GM18498 (cell line): ENCODE results near the gene VWF.
"Not testable (repeated sequence)": the region's sequence is repeated elsewhere in the genome, so short reads cannot be mapped to it uniquely, and the experiment has no call there.

Experiments used
- ATAC-seq: cut with Tn5 transposase; IDR thresholded peaks from one replicate; pipeline ENCODE4 v1.9.1; 2021; ENCODE audit warnings: mild to moderate bottlenecking, moderate library complexity; ENCODE audit not compliant: unreplicated experiment

VWF gene

DNA sequence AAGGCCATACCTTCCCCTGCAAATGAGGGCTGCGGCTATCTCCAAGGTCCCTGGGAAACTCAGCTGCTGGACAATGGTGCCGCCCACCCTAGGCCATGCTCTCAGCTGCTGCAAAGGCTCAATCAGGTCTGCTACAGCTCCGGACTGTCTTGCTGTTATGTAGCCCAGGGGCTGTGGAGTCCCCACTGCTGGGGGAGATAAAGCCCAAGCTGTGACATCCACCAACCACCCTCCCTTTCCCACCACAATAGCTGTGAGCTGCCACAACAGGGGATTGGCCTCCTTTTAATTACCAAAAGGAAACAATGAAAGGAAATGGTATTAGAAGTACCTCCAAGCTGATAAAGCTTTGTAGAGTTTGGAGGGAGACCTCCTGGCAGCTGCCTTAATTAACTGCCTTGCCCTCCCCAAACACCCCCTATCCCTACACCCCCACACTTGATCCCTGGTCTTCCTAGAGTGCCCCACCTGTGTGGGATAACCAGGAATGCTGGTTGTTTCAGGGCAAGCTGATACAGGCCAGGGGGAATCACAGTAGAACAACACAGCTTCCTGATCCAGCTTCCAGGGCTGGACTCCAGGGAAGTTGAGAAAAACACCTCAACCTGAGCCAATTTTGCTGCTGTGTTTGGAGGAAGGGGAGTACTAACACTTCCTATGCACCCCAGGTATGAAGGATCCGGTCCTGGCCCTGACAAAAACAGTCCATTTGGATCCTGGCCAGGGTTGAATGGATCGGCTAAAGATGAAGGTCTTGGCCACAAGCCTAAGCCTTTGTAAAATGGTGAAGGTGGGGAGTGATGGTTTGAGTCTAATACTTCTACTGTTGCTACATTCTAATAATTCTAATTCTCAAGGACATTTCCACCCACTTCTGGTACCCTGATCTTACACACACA, at the start of gene VWF:
TSS of gene VWF (minus strand) at position 260 of the 899 bp plus-strand sequence. CDS start 1,474 bp downstream, outside the sequence.
- no peak for ATAC-seq

DNA sequence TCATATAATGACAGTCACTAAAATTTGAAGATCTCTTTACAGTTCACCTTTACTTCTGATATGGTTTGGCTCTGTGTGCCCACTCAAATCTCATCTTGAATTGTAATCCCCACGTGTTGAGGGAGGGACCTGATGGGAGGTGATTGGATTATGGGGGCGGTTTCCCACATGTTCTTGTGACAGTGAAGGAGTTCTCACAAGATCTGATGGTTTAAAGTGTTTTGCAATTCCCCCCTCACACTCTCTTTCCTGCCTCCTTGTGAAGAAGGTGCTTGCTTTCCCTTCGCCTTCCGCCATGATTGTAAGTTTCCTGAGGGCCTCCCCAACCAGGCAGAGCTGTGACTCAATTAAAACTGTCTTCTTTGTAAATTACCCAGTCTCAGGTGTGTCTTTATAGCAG, 48.4 kb upstream of the VWF start:
- no peak for ATAC-seq

DNA sequence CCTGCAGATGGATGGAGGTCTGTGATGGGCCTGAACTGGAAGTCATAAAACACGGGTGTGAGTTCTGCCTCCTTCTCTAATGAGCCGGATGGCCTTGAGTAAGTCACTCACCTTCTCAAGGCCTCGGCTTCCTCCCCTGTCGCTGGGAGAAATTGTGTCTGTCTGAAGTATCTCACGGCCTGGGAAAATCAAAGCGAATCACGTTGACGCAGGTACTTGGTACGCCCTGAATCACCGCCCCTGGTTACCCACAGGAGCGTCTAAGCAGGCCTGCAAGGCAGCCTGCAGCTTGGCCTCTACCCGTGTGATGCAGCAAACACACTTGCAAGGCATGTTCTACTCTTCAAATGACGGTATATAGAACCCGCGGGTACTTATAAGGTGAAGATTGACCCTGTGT, 47.6 kb upstream of the VWF start:
- no peak for ATAC-seq

DNA sequence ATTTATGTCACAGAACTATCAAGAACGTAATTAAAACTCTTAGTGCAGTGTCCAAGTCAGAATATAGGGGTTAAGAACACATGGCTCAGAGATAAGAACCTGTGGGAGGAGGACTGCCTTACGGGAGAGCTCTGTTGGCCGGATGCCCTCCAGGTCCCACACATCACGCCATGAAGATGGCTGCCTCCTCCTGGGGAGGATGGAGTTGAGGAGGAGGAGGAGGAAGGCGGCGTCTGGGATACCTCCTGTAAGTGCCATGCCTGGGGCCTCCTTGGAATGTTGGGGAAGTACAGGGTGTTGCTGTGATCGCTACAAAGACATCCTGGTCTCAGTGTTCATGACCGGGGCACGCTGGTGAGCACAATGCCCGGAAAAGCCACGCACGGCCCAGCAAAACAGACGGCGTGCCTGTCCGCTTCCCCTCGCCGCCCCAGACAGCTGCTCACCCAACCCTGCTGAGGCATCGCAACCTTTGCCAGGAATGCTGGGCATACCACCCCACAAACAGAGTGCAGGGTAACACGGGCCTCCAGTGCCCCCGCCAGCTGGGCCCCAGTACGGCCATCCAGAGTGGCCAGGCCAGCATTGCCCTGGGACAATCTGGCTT, 47.0 kb upstream of the VWF start:
- no peak for ATAC-seq

DNA sequence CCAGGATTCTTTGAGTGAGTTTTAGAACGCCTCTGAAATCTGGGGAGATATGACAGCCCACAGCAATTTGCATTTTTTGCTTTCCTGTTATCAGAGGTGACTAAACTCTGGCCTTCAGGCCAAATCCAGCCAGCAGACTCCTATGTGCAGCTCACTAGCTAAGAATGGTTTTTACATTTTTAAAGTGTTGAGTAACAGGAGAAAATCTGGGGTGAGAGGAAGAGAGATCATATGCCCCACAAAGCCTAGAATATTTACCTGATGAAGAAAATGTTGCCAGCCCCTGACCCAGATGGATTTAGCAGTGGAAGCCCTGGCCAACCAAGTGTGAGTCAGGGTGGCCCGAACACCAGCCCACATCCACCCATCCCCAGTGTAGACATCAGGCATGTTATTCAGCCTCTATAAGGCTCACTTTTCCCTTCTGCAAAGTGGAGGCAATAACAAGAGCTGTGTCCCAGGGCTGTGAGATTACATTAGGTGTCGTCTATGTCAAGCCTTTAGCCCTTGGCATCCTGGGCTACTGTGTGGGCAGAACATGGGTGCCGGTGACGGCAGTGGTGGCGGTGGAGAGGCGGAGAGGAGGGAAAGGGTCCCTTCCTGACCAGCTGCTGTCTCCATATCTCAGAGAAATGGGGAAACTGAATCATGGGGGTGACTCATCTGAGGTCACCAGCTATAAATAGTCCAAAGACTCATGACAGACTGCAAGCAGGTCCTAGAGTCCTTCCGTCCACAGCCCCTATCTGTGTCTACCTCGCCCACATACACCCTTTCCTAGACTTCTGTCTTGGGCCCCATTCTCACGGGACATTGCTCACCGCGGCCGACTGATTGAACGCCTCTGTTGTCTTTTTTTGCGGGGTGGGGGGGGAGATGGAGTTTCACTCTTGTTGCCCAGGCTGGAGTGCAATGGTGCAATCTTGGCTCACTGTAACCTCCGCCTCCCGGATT, 43.1 kb upstream of the VWF start:
- peak; percentile 80 for ATAC-seq

DNA sequence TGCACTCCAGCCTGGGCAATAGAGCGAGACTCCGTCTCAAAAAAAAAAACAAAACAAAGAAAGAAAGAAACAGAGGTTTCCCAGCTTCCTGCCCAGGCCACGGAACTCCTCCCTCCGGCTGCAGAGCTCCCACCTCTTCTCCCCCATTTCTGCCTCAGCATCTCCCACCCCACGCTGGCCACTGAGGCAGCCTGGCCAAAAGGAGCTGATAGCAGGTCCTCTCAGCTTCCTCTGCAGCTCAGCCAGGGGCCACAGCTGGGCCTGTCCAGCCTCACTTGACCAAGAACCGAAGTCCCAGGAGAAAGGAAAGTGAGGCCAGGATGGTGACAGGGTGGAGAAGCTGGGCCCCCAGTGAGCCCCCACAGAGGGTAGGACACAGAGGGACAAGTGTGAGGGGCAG, 42.3 kb upstream of the VWF start:
- no peak for ATAC-seq

DNA sequence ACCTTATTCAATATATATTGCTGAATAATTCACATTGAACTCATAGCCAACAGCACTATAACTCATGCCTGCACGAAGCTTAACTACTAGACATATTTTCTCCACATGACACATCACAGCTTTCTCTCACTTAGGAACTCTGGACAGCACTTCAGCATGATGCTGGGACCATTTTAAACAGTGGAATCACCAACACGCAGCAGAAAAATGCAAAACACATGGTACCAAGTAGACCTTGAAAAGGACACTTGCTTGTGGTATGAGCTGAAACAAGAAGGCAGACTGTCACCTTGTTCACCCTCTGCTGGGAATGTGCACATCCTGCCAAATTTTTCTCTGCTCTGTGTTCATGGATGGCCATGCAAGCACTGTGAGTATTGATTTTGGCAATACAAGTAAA, 40.9 kb upstream of the VWF start:
- no peak for ATAC-seq

DNA sequence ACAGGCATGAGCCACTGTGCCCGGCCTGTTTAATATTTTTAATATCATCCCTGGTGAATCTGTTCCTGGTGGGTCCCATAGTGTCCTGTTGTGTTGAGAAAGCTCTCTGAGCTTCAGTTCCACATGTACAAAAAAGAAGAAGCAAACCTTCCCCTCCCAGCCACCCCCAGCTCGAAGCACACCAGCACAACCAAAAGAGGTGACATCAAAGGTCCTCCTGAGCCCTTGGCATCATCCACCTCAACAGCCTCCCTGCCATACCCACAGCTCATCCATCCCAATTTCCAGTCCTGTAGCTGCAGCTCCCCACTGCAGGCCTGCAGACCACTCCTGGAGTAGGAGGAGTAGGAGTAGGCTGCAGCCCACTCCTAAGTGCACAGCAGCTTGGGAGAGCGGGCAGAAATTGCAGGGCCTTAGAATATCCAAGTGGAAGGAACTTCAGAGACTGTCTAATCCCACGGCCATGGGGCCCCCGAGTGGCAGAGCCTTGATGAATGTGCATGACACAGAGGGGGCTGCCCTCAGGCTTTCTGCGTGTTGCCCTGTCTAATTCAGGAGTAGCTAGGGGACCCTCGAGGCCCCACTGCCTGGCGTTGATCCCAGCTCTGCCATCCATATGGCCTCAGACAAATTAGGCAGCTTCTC, 39.1 kb upstream of the VWF start:
- no peak for ATAC-seq

DNA sequence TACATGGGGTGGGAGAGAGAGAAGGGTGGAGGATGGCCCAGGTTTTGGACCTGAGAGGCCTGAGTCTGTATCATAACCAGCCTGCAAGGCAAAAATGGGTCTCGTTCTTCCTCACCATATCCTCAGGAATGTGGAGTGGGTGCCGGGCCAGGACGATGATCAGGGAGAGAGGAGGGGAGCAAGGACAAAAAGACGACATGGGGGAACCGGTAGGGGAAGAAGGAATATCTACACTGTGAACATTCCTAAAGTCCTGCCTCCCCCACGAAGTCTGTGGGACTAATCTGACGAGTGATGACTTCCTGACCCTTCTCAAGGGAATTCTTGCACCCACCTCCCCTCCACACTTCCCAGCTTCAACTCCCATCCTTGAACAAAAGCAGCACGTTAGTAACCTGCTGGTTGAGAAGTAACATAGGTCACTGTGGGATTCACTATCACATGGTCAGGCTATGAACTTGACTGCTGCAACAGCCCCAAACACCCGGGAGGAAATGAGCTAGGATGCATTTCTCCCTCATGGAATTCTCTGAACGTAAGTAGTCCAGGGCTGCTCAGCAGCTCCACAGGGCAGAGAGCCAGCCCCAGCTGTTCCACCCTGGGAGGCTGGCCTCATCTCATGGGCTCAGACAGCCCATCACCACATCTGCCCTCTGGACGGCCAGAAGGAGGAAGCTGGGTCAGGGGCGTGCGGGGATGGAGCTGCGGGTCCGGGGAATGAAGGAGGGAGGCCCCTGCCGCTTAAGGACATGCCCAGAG, 36.8 kb upstream of the VWF start:
- ATAC-seq, result no peak

DNA sequence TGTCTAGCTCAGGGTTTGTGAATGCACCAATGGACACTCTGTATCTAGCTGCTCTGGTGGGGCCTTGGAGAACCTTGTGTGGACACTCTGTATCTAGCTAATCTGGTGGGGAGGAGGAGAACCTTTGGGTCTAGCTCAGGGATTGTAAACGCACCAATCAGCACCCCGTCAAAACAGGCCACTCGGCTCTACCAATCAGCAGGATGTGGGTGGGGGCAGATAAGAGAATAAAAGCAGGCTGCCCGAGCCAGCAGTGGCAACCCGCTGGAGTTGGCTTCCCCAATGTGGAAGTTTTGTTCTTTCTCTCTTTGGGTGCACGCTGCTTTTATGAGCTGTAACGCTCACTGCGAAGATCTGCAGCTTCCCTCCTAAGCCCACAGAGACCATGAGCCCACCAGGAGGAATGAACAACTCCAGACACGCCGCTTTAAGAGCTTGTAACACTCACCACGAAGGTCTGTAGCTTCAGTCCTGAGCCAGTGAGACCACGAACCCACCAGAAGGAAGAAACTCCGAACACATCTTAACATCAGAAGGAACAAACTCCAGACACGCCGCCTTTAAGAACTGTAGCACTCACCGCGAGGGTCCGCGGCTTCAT, 35.7 kb upstream of the VWF start:
- ATAC-seq, result not testable (repeated sequence)

DNA sequence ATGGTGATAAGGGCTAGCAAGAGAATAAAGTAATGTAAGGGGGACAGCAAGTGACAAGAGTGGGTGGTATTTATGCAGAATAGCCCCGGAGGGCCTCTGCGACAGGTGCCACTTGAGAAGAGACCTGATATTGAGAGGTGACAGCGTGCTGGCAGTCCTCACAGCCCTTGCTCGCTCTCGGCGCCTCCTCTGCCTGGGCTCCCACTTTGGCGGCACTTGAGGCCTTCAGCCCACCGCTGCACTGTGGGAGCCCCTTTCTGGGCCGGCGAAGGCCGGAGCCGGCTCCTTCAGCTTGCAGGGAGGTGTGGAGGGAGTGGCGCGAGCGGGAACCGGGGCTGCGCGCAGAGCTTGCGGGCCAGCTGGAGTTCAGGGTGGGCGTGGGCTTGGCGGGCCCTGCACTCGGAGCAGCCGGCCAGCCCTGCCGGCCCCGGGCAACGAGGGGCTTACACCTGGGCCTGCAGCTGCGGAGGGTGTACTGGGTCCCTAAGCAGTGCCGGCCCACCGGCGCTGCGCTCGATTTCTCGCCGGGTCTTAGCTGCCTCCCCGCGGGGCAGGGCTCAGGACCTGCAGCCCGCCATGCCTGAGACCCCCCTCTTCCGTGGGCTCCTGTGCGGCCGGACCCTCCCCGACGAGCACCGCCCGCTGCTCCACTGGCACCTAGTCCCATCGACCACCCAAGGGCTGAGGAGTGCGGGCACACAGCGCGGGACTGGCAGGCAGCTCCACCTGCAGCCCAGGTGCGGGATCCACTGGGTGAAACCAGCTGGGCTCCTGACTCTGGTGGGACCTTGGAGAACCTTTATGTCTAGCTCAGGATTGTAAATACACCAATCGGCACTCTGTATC, 34.9 kb upstream of the VWF start:
- not testable (repeated sequence) for ATAC-seq

DNA sequence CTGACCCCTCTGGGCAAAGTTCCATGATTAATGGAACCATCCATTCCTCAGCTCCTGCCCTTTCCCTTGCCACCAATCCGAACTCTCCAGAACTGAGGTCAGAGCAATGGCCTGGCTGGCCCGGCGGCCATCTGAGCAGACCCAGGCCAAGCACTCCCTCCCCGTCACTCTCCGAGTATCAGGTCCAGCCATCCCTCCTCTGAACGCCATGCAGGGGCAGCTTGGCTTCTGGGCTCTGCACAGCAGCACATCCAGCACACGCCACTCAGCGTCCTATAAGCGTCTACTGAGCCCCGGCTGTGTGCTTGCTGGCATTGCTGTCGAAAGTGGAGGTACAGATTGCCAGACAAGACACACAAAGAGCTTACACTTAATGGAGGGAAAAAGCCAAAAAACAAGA, 34.3 kb upstream of the VWF start:
- ATAC-seq, result no peak

DNA sequence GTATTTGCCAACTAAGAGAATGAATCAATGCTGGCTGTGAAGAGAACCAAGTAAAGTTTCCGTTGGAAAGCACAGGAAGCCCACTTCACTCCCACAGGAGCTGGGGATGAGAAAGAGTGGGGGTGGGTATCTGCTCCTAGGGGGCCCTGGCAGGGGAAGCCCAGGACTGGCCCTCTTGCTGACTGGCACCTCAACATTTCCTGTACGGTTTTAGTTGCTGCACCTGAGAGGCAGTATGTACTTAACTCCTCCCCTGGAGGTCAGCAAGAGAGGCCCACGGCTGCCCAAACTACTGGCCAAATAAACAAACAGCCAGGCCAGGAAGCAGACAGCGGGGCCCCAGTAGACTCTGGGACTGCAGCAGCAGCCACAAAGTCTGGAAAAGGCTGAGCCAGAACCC, 33.8 kb upstream of the VWF start:
- ATAC-seq, result no peak

DNA sequence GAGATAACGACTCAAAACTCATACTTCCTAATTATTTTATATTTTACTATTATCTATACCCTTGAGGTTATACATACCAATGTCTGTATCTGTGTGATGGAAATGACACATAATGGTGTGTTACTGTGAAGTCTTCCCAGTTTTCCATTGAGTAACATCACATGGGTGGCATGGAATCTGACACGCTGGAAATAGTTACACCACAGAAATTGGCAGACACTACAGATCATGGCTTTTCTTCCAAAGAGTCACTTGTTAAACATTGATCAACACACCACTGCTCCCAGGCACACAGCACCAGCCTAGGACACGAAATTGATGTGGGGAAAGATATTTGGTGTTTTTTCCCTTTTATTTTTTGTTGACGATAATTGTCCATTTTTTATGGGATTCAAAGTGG, 33.0 kb upstream of the VWF start:
- no peak for ATAC-seq

DNA sequence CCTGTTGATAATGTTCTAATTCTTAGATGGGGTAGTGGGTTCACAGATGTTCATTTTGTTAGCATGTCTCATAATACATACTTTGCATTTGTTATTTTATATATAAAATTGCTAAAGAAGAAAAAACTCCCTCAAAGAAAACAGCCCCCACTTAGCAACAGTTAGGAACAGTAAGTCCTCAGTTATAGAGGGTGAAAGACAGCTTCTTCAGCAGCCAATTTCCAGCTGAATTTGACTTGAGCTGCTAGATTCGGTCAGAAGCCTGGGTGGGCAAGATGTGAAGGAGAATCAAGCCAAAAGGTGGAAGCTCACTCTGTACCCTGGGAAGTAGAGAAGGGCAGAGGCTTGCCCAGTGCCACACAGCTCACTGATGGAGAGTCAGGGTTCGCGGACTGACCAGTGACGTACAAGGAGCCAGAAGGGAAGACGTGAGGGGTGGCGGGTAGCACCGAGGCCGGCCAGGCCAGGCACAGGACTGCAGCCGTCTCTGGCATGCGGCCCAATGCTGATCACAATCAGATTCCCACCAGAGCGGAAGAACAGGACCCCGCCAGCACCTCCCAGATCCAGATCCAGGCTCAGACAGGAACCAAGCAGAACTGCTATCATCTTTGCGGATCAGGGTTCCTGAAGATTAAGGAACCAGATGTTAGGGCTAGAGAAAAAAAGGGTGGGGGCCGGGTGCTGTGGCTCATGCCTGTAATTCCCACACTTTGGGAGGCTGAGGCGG, 30.4 kb upstream of the VWF start:
- no peak for ATAC-seq

DNA sequence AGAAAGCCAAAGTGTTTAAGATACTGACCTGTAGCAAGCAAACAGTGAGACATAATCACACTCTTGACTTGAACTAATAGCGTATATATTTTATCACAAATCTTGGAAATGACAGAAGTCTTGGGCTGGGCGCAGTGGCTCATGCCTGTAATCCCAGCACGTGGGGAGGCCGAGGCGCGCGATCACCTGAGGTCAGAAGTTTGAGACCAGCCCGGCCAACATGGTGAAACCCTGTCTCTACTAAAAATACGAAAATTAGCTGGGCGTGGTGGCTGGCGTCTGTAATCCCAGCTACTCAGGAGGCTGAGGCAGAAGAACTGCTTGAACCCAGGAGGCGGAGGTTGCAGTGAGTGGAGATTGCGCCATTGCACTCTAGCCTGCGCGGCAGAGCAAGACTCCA, 24.3 kb upstream of the VWF start:
- ATAC-seq, result not testable (repeated sequence)

DNA sequence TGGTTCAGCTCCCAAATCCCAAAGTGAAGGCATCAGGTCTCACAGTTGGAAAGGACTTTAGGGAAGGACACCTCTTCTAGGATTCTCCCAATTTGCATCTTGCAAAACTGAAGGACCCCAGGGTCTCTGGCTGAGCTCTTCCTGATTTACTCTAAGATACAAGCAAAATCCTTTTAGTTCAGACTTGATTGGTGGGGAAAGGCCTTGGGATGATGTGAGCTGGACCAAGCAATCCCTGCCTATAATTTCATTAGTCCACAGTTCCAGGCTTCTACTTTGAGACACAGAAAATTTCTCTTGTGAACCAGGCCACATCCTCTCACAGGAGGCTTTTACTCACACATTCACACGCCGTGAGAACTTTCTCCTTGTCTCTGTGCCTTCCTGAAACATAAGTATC, 23.6 kb upstream of the VWF start:
- ATAC-seq, result no peak

DNA sequence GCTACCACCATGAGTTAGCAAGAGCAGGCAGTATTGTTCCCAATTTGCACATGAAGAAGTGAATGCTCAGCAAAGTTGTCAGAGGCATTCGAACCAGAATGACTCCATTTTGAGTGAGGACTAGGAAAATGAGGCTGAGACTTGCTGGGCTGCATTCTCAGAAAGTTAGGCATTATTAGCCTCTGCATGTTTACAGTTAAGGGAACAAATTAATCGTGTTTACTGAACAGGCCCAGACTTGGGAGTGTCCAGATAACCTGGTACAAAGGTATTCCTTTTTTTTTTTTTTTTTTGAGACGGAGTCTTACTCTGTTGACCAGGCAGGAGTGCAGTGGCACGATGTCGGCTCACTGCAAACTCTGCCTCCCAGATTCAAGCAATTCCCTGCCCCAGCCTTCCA, 22.5 kb upstream of the VWF start:
- ATAC-seq, result no peak
